NCI-H82 treated with DMSO at 0.1 percent for 48 hours (cell line): ENCODE data around the gene STAMBP.
A peak's percentile ranks its signal among the peaks of the same experiment; 100 is the strongest.
"Not testable (repeated sequence)": the region's sequence is repeated elsewhere in the genome, so short reads cannot be mapped to it uniquely, and the experiment has no call there.

Experiments
- DNase-seq: peaks from one replicate; lab custom pipeline; 2025; ENCODE audit not compliant: unreplicated experiment; lab: John Stamatoyannopoulos, UW

Gene STAMBP

DNA sequence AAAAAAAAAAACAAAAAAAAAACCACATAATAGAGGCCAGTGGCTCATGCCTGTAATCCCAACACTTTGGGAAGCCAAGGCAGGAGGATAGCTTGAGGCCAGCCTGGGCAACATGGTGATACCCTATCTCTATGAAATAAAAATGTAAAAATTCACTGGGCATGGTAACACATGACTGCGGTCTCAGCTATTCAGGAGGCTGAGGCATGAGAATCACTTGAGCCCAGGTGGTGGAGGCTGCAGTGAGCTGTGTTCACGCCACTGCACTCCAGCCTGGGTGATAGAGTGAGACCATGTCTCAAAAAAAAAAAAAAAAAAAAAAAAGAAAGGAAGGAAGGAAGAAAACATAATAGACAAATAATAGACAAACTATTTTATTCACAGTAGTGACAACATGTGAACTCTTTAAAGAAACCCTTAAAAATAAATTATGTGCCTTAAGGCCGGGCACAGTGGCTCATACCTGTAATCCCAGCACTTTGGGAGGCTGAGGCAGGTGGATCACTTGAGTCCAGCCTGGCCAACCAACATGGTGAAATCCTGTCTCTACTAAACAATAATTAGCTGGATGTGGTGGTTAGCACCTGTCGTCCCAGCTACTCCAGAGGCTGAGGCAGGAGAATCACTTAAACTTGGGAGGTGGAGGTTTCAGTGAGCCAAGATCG lies 75.3 kb downstream of the STAMBP start:
- DNase-seq: not testable (repeated sequence)

DNA sequence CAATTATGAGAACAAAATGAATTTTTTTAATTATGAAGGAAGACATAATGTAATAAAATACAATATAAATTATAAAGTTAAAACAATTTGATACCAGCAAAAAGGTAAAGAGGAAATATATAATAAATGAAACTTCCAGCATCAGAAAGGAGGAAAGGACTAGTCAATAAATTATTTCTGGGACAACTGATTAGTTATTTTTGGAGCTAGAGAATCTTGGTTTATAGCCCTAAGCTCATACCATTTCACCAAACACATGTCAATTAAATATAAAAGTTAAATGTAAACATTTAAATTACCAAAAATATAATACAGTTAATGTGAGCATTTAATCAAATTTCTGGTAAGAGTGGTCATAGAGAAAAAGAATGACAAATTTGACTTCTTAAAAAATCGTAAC lies 76.2 kb downstream of the STAMBP start:
- DNase-seq: no peak

DNA sequence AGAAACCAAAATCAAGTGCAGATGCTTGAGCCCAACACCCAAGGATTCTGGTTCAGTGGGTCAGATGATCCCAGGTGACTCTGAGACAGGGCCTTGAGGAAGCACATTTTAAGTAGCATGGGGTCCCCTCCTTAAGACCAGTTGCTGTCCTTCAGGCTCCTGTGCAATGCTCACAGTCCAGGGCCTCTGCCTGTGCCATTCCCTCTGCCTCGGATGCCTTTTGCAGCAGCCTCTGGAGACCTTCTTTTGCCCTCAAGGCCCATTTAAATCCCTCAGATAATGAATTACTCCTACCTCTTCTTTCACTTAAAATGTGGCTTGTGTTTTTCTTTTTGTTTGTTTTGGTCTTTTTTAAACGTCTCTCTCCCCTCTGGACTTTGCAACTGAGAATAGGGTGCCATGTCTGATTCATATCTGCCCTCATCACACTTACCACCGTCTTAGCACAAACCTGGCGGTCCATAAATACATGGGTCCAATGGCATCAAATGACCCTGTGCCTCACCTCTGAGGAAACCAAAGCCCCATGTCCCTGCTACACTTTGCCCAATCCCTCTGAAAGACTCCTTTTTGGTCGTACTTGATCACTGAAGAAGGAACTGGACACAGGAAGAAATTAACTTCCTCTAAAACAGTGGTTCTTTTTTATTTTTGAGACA lies 78.2 kb downstream of the STAMBP start:
- DNase-seq: no peak

- no peak for DNase-seq
These were observed 79.2 kb downstream of the STAMBP start for GRCh38 chr2:73907840-73908452.

DNA sequence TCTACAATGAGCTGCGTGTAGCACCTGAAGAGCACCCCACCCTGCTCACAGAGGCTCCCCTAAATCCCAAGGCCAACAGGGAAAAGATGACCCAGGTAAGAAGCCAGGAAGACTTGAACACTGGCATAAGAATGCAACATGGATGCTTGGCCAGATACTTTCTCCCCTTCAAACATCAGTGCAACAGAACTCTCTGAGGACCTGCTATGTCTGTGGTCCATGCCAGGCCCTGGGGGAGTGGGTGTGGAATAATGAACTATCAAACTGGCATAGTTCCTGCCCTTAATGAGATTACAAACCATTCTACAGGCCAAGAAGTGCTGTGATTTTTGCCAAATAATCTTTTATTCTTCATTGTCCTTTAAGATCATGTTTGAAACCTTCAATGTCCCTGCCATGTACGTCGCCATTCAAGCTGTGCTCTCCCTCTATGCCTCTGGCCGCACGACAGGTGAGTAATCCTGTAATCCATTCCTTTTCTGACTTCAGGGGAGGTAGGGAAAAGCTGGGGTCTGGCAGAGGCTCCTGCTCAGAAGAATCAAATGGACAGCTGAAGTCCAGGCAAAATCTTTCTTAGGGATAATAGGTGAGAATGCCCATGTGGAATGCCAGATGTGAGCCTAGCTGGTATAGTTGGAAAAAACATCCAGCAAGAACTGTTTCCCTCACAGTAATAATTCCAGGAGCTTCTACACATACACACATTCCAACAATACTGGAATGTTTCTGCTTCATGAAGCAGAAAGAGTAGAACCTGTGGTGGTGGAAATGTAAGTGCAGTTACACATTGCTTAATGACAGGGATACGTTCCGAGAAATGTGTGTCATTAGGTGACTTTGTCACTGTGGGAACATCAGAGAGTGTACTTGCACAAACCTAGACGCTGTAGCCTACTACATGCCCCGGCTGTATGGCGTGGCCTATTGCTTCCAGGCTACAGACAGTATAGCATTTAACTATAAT lies 80.2 kb downstream of the STAMBP start:
- no peak for DNase-seq

- no peak for DNase-seq
These were observed 82.2 kb downstream of the STAMBP start for GRCh38 chr2:73910873-73911547.

GRCh38 chr2:73911548-73912208 lies 82.9 kb downstream of the STAMBP start:
- DNase-seq: no peak

- no peak for DNase-seq
These were observed 84.8 kb downstream of the STAMBP start for GRCh38 chr2:73913414-73914054.

DNA sequence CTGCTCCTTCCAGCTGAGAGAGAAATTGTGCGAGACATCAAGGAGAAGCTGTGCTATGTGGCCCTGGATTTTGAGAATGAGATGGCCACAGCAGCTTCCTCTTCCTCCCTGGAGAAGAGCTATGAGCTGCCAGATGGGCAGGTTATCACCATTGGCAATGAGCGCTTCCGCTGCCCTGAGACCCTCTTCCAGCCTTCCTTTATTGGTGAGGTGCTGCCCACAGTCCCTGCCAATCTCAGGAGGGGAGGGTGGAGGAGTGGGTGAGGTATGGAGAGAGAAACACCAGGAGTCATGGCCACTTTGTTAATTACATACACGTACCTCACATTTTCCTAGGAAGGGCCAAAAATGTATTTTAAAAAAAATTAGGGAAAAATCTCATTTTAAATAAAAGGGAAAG lies 85.9 kb downstream of the STAMBP start:
- no peak for DNase-seq

DNA sequence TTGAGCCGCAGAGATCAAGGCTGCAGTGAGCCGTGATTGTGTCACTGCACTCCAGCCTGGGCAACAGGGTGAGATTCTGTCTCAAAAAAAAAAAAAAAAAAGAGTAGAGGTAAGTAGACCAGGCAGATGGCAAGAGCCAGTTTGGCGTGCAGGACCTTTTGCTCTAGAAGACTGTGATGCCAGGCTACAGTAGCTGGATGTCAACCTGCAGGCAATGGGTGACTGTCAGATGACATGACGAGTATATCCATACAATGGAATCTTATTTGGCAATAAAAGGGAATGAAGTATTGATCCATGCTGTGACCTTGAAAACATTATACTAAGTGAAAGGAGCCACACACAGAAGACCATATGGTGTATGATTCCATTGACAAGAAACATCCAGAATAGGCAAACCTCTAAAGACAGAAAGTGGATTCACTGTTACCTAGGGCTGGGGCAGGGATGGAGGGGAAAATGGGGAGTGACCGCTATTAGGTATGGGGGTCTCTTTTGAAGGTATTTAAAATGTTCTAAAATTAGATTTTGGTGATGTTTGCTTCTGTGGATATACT lies 86.8 kb downstream of the STAMBP start:
- no peak for DNase-seq

DNA sequence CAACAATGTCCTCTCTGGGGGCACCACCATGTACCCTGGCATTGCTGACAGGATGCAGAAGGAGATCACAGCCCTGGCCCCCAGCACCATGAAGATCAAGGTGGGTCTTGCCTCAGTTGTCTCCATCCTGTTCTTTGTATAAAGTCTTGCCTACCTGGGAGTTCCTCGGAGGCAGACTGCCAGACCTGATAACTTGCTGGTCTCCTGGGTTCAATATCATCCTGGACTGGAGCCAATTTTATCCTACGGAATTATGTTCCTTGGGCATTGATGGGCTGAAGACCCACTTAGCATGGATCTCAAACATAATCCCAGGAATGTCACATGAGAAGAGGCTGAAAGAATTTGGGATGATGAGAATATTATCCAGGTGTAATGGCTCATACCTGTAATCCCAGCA lies 87.9 kb downstream of the STAMBP start:
- no peak for DNase-seq

GRCh38 chr2:73917296-73917695 lies 88.5 kb downstream of the STAMBP start:
- no peak for DNase-seq

DNA sequence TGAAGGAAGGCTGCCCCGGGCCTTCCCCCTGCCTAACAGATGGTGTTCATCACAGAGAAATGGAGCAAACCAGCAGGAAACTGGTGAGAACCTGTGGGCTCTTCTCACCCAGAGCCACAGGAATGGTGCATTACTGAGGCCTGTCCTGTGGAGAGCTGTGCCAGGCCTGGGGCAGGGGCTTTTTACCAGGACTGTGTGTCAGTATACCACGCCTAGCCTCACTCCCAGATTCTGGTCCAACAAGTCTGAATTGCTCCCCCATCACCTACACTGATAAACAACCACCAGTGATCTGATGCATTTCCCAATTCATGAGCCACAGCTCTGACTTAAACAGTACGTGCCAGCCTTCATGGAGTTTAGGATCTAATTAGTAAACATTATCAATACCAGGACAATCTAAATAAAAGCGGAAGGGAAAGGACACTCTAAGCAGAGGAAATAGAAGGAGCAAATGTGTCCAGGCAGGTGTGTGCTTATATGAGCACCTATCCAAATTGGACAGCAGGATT lies 89.0 kb downstream of the STAMBP start:
- DNase-seq: no peak

- DNase-seq: no peak
These were observed 90.1 kb downstream of the STAMBP start for GRCh38 chr2:73918856-73919255.

- DNase-seq: no peak
These were observed 91.0 kb downstream of the STAMBP start for GRCh38 chr2:73919596-73920228.

DNA sequence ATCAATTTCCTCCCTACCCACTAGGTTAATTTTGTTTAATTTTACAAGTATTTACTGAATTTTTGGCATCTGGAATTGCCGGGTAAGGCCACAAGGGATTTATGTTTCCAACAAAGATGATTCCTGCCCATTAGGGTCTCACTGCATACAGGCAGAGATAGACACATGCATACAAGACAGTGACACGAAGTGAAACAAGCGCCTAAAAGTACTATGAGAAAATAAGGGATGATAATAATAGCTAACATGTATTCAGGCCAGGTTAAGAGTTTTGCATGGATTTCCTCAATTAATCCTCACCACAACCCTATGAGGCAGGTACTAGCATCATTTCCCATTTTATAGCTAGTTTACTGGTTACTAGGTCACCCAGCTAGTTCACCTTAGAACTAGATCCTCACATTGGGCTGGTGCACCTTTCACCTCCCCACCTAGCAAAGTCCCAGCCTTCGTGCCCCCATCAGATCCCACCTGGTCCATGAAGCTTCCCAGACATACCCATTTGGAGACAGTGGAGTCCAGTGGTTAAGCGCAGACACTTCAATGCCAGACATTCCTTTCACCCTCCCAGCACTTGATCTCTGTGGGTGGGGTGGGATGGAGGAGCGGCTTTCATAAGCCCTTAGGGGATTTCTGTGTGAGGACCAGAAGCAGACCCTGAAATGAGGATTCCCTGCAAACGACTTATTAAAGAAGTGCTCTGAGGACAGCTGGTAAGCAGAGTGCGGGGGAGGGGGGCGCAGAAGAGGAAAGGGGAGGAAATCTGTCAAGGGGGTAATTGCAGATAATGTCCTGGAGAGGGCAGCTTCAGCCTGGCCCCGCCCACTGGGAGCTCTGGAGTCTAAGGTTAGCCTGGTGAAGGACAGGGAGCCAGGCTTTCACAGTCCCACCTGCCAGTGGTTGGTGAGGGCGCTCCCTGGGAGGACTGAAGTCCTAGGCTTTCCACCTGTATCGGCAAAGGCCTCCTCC lies 92.1 kb downstream of the STAMBP start:
- DNase-seq: peak; percentile 84

DNA sequence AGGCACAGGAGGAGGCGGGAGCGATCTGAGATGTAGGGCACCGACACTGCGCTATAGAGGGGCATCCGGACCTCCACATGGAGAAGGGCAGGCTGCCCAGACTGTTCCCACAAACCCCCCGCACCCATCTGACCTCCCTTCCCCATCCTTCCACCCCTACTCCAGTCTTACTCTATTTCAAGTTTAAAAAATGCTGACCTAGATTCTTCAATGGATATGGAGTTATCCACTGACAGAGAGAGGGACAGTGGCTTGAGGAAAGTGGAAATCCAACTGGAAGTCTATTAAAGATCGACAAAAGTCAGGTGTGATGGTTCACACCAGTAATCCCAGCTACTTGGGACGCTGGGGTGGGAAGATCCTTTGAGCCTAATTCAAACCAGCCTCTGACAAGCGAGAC lies 92.8 kb downstream of the STAMBP start:
- DNase-seq: no peak

- DNase-seq: no peak
These were observed 93.9 kb downstream of the STAMBP start for GRCh38 chr2:73922681-73923080.
